Panc1 (cell line): Measurements from ENCODE around the gene NQO1.

ENCODE experiments used
- POLR2AphosphoS5 ChIP-seq: IDR thresholded peaks from 2 replicates; pipeline ENCODE4 v1.6.1; 2012; ENCODE audit warnings: mild to moderate bottlenecking, low read depth, low read length, moderate library complexity
- TCF7L2 ChIP-seq: IDR thresholded peaks from 2 replicates; pipeline ENCODE4 v1.6.1; 2011; ENCODE audit warnings: mild to moderate bottlenecking, low read depth, low read length, inconsistent platforms
- TF ChIP-seq, protein P1 (sequence below), 2 experiments: IDR thresholded peaks; 2 replicates each; pipeline ENCODE4 v1.6.1; 2011 to 2012; ENCODE audit warnings: low read depth in 2 of 2, control low read depth in 1 of 2, low read length in 1 of 2, mild to moderate bottlenecking in 1 of 2, moderate library complexity in 1 of 2; ENCODE audit not compliant: insufficient read depth in 1 of 2
- TF ChIP-seq, protein P2 (sequence below): fragments of 450-650 bp; IDR thresholded peaks from 2 replicates; pipeline ENCODE4 v1.5.1; 2017; ENCODE audit warnings: mild to moderate bottlenecking

DNA sequence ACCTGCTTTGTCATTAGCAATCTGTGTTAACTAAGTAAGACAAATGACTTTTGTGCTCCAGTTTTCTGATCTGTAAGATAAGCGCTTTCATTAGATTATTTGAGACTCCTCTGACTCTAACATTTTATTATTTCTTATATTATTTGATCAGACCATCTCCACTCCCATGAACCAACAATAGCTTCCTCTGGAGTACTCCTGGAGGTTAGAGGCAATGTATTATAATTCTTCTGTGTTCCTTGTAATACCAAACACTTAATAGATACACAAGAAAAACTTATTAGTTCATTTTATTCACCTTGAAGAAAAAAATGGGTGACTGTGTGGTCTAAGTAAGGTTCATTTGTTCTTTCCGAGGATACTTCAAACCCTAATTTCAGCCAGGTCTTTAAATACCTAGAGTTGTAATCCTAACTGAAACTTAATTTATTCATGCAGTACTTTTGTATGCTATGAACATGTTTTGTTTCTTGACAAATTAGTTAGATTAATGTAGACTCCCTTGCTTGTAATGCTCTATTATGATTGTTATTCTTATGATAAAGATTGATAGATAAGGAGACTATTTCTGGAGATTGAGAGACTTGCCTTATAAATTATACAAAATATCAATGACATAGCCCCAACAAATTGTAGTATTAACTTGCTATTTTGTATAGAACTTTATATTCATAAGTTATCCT is 53.9 kb downstream of the NQO1 start:
- TF ChIP-seq, protein P1, sequence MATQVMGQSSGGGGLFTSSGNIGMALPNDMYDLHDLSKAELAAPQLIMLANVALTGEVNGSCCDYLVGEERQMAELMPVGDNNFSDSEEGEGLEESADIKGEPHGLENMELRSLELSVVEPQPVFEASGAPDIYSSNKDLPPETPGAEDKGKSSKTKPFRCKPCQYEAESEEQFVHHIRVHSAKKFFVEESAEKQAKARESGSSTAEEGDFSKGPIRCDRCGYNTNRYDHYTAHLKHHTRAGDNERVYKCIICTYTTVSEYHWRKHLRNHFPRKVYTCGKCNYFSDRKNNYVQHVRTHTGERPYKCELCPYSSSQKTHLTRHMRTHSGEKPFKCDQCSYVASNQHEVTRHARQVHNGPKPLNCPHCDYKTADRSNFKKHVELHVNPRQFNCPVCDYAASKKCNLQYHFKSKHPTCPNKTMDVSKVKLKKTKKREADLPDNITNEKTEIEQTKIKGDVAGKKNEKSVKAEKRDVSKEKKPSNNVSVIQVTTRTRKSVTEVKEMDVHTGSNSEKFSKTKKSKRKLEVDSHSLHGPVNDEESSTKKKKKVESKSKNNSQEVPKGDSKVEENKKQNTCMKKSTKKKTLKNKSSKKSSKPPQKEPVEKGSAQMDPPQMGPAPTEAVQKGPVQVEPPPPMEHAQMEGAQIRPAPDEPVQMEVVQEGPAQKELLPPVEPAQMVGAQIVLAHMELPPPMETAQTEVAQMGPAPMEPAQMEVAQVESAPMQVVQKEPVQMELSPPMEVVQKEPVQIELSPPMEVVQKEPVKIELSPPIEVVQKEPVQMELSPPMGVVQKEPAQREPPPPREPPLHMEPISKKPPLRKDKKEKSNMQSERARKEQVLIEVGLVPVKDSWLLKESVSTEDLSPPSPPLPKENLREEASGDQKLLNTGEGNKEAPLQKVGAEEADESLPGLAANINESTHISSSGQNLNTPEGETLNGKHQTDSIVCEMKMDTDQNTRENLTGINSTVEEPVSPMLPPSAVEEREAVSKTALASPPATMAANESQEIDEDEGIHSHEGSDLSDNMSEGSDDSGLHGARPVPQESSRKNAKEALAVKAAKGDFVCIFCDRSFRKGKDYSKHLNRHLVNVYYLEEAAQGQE (IDR thresholded peaks at IDR 0.05; ENCODE audit: insufficient read depth in 1 of 2, low read depth in 2 of 2, low read length in 1 of 2): no peak
- TF ChIP-seq, protein P2, sequence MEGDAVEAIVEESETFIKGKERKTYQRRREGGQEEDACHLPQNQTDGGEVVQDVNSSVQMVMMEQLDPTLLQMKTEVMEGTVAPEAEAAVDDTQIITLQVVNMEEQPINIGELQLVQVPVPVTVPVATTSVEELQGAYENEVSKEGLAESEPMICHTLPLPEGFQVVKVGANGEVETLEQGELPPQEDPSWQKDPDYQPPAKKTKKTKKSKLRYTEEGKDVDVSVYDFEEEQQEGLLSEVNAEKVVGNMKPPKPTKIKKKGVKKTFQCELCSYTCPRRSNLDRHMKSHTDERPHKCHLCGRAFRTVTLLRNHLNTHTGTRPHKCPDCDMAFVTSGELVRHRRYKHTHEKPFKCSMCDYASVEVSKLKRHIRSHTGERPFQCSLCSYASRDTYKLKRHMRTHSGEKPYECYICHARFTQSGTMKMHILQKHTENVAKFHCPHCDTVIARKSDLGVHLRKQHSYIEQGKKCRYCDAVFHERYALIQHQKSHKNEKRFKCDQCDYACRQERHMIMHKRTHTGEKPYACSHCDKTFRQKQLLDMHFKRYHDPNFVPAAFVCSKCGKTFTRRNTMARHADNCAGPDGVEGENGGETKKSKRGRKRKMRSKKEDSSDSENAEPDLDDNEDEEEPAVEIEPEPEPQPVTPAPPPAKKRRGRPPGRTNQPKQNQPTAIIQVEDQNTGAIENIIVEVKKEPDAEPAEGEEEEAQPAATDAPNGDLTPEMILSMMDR: no peak
- TF ChIP-seq TCF7L2 (no peak), POLR2AphosphoS5 (no peak)
